IgD-negative memory B cell (primary cell): ENCODE data around the gene LOC128125822. TPM values are rescaled to one million over a fixed set of nuclear protein-coding genes. Genes with fewer than 3 reads are reported as not detected.

Experiments
- polyA plus RNA-seq: library from polyadenylated mRNA; unstranded; fragments of 300-500 nt; fragmentation: Illumina TruSeq; gene quantifications from one replicate; pipeline ENCODE4 v1.2.3, GENCODE V29; 2021

LOC128125822 gene

Other genes starting within 250 kb of the LOC128125822 start
- 69.5 TPM for gene PTP4A1, start within 50 bp of the LOC128125822 start, polyA plus RNA-seq
- 36.6 TPM for gene PHF3, start 63.3 kb downstream of the LOC128125822 start, polyA plus RNA-seq